Activated CD4-positive, alpha-beta T cell treated with anti-CD3 and anti-CD28 coated beads, Interleukin-10, Interleukin-2, amounts not matched to agents 100 ng/mL and 50 ng/mL, durations not matched to agents 16 hours and 8 hours (primary cell): ENCODE results near the gene RASSF4.

Source experiments
- DNase-seq: peaks from one replicate; pipeline ENCODE4 v3.0.0-alpha.2; 2020

RASSF4 gene

GRCh38 chr10:44949127-44949802 is 10.3 kb upstream of the RASSF4 start:
- DNase-seq, result no peak

GRCh38 chr10:44949915-44950314 is 9.7 kb upstream of the RASSF4 start:
- no peak for DNase-seq

GRCh38 chr10:44950326-44951225 is 9.0 kb upstream of the RASSF4 start:
- DNase-seq, result no peak

GRCh38 chr10:44951576-44952226 is 7.9 kb upstream of the RASSF4 start:
- no peak for DNase-seq

GRCh38 chr10:44952779-44953231 is 6.8 kb upstream of the RASSF4 start:
- no peak for DNase-seq

GRCh38 chr10:44954042-44954441 is 5.6 kb upstream of the RASSF4 start:
- DNase-seq, result no peak

GRCh38 chr10:44954962-44955361 is 4.6 kb upstream of the RASSF4 start:
- DNase-seq, result no peak

- DNase-seq, result no peak
These were observed 4.1 kb upstream of the RASSF4 start for GRCh38 chr10:44955413-44956070.

- no peak for DNase-seq
These were observed 3.4 kb upstream of the RASSF4 start for GRCh38 chr10:44956226-44956625.

GRCh38 chr10:44956717-44957706 is 2.6 kb upstream of the RASSF4 start:
- no peak for DNase-seq

- no peak for DNase-seq
These were observed 1.3 kb upstream of the RASSF4 start for GRCh38 chr10:44958196-44958897.

GRCh38 chr10:44958898-44959246 is 730 bp upstream of the RASSF4 start:
- DNase-seq, result no peak

GRCh38 chr10:44960088-44960460 is 472 bp downstream of the RASSF4 start:
- no peak for DNase-seq

- DNase-seq, result no peak
These were observed 1.1 kb downstream of the RASSF4 start for GRCh38 chr10:44960482-44961229.

- no peak for DNase-seq
These were observed 1.6 kb downstream of the RASSF4 start for GRCh38 chr10:44961230-44961571.

- no peak for DNase-seq
These were observed 2.5 kb downstream of the RASSF4 start for GRCh38 chr10:44961931-44962750.

GRCh38 chr10:44962870-44963738 is 3.5 kb downstream of the RASSF4 start:
- DNase-seq, result no peak

GRCh38 chr10:44963772-44964633 is 4.4 kb downstream of the RASSF4 start:
- DNase-seq, result no peak
